SHP77 (cell line): Measurements from ENCODE around the gene PLEKHA6.
A peak's percentile ranks its signal among the peaks of the same experiment; 100 is the strongest.

Experiments
- DNase-seq, 2 experiments: peaks; one replicate each; lab custom pipeline; 2025; lab: John Stamatoyannopoulos, UW

PLEKHA6 gene

GRCh38 chr1:204383163-204383904 lies 23.6 kb upstream of the PLEKHA6 start:
- no peak for DNase-seq

DNA sequence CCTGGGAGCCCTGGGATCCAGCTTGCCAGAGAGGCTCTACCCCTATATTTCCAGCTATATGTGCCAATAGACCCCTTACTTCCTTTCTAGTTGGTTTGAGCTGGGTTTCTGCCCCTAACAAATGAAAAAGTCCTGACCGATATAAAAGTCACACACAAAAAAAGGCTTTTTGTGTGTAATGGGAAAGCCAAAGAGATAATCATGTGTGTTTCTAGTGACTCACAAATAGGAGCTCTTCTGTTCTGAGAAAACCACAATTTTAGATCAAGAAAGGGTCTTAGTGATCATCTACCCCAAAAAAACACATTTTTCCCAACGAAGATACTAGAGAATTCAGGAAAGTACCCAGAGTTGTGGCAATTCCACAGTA lies 23.0 kb upstream of the PLEKHA6 start:
- DNase-seq: no peak

- no peak for DNase-seq
Observed at GRCh38 chr1:204380293-204380831, 20.6 kb upstream of the PLEKHA6 start.

GRCh38 chr1:204377800-204378668 lies 18.3 kb upstream of the PLEKHA6 start:
- DNase-seq: peak in 1 of 2 experiments; percentile 46

- no peak for DNase-seq
Observed at GRCh38 chr1:204376919-204377799, 17.4 kb upstream of the PLEKHA6 start.

- DNase-seq: no peak
Observed at GRCh38 chr1:204376465-204376864, 16.7 kb upstream of the PLEKHA6 start.

GRCh38 chr1:204373911-204374310 lies 14.2 kb upstream of the PLEKHA6 start:
- DNase-seq: no peak

DNA sequence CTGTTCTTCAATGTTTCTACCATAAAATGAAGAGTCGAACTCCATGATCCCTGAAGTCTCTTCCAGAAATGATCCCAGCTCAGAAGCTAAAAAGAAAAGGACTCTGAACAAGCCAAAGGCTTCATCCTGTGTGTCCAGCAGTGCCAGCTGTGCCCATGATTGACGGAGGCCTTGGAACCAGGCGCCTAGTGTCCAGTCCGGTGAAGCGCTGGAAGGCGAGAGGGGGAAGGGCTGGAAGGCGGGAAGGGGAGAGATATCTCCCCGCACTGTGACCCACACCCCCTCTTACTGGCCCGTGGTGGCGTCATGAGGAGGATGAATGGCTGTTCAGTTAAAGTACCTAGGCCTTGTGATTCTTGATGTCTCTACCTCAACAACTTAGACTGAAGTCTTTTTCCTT lies 10.4 kb upstream of the PLEKHA6 start:
- DNase-seq: no peak

- no peak for DNase-seq
Observed at GRCh38 chr1:204368996-204369726, 9.4 kb upstream of the PLEKHA6 start.

DNA sequence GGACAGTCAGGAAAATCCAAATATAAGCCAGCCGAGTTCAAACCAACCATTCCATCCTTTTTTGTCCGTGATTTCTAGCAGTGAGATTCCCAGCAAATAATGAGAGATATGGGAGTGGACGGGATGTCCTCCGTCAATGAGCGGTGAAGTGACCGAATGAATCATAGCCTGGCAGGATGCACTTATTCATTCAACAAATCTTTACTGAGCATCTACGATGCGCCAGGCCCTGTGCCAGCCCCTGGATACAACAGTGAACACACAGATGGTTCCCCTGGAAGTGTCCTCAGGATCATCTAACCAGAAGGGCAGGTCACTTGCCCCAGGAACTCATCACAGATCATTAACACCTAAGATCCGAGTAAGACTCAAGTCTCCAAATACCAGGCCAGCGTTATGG lies 8.2 kb upstream of the PLEKHA6 start:
- DNase-seq: no peak

DNA sequence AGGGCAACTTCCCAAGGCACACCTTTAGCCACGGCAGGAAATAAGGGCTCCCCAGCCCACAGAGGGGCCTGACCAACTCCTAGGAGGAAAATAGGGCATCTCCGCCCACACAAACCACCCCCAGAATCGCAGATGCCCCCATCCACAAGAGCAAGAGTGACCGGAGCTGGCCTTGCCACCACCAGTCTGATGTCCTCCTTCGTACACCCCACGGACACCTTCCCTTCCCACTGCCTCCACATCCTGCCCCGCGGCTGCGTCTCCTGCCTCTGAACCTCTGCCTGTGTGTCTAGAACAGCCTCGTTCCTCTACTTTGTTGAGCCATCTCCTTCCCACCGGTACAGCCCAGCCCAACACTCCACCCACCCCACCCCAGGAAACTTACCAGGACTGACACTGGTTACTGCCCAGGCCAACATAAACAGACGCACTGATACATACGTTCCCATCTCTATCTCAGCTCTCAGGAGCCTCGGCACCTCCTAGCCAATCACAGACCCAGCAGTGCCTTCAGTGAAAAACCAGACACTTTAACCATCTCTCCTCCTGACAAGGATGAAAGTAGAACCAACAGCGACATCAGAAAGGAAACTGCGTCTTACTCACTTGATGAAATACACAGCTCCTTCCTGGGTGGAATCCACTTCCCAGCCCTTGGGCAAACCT lies 7.6 kb upstream of the PLEKHA6 start:
- no peak for DNase-seq

DNA sequence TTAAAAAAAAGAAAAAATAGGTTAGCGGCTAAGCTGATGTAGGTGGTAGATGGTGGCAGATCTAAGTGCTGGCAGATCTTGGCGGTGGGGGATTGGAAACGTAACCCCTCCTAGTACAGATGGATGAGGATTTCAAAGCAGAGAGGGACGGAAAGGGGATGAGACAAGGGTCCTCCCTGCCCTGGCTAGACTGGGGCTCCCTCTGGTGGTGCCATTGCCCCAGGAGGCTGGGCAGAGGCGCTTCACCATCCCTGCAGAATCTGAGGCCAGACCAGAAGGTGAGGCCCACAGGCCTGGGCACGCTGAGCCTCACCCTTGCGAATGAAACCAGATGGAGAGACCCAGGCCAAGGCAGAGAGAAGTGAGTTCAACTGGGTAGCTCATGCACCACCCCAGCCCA lies 7.0 kb upstream of the PLEKHA6 start:
- DNase-seq: no peak

- peak; percentile 54 to 75 for DNase-seq
Observed at GRCh38 chr1:204363335-204364114, 3.8 kb upstream of the PLEKHA6 start.

DNA sequence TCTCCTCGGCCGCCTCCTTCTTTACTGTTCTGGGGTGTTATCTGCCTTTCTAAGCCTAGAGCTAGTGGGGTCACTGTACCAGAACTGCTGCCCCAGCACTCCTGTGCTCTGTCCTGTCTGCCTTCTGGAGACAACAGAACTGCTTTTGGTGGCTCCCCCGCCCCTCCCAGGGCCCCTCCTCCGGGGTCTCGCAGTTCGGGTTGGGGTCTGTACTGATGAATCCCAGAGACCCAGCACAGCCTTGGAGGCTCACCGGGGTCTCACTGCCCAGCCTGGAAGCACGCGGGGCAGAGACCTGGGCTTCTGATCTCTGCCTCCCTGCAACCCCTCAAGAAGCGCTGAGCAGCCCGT lies 3.2 kb upstream of the PLEKHA6 start:
- no peak for DNase-seq

GRCh38 chr1:204361781-204362180 lies 2.1 kb upstream of the PLEKHA6 start:
- DNase-seq: no peak

- no peak for DNase-seq
Observed at GRCh38 chr1:204361341-204361771, 1.6 kb upstream of the PLEKHA6 start.

DNA sequence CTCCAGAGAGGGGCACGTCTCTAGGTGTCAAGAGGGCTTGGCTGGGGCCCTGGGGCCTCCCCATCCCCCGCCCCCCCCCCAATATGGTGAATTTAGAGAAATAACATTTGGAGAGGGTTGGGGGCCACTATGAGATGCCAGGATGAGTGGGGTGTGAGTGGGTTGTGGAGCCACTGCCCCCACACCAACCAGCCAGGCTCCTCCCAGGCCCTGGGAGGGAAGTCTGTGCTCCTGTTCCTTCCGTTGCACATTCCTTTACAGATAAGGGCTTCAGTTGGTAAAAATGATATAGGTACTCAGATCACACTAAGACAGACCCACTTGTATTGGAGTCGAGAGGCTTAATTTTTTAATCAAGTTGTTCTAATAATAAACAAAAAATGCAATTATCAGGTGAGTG lies 585 bp upstream of the PLEKHA6 start:
- no peak for DNase-seq

- no peak for DNase-seq
Observed at GRCh38 chr1:204359131-204359473, 627 bp downstream of the PLEKHA6 start.

- DNase-seq: no peak
Observed at GRCh38 chr1:204358605-204359004, 1.1 kb downstream of the PLEKHA6 start.
